Astrocyte of the spinal cord (primary cell): ENCODE results near the gene TMUB1.

ENCODE experiments used
- DNase-seq: peaks from one replicate; pipeline ENCODE4 v3.0.0; 2011; ENCODE audit warnings: low read depth, low spot score
- H3K4me3 ChIP-seq: 2 replicates; pipeline ENCODE4 v1.5.1; 2011; ENCODE audit warnings: low read depth, mild to moderate bottlenecking, low read length, moderate library complexity
- CTCF ChIP-seq: IDR thresholded peaks from 2 replicates; pipeline ENCODE4 v1.5.1; 2012; ENCODE audit warnings: low read depth, mild to moderate bottlenecking, low read length, inconsistent platforms
- in situ Hi-C: cut with HindIII; loops from 2 replicates; pipeline ENCODE4 v1.10.0; 2017; ENCODE audit warnings: low sequenced_read_pairs

TMUB1 gene, protein sequence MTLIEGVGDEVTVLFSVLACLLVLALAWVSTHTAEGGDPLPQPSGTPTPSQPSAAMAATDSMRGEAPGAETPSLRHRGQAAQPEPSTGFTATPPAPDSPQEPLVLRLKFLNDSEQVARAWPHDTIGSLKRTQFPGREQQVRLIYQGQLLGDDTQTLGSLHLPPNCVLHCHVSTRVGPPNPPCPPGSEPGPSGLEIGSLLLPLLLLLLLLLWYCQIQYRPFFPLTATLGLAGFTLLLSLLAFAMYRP

DNA sequence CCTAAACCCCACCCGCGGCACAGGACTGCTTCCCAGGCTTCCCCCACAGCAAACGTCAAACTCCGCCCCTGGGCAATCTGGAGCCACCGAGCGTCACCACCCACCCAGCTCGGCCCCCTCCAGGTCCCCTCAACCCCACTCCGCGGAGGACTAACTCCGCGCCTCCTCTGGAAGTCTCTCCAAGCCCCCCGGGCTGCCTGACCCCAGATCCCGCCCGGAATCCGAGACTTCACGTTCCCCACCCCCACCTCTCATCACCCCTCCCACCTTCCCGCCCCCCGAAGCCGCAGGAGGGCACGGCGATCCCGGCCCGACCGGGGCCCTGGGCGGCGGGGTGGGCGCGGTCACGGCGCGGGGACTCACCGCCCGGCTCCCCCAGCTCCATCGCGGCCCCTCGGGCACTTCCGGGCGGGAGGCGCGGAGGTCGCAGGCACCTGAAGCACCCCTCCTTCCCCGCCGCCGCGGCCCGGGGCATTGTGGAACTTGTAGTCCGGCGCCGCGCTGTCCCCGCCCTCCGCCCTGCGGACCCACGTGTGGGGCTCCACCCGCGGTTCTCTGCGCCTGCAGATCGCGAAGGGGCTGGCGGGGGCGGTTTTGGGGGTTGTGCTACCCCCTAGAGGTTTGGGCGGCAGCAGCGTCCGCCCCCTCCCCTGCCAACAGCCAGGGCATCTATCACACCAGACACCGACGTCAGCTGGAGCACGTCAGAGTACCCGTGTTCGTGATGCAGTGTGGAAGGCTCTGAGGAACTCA, at the start of gene TMUB1:
TSS of gene TMUB1 (minus strand) at position 423 of the 753 bp plus-strand sequence. CDS start 930 bp downstream, outside the sequence.
- peak; percentile 47 for DNase-seq
- H3K4me3 ChIP-seq = peak within 1 kb of the TSS; percentile 76
- in situ Hi-C loops = no loop called here
- no peak for TF ChIP-seq CTCF

- no peak overlapping the region for H3K4me3 ChIP-seq
- in situ Hi-C loops = no loop called here
- DNase-seq = no peak
- no peak for TF ChIP-seq CTCF
Observed at GRCh38 chr7:151132461-151133205, 49.3 kb upstream of the TMUB1 start.

- no peak for TF ChIP-seq CTCF
- no peak overlapping the region for H3K4me3 ChIP-seq
- DNase-seq = no peak
- in situ Hi-C loops = no loop called here
Observed at GRCh38 chr7:151131592-151132293, 48.5 kb upstream of the TMUB1 start.

DNA sequence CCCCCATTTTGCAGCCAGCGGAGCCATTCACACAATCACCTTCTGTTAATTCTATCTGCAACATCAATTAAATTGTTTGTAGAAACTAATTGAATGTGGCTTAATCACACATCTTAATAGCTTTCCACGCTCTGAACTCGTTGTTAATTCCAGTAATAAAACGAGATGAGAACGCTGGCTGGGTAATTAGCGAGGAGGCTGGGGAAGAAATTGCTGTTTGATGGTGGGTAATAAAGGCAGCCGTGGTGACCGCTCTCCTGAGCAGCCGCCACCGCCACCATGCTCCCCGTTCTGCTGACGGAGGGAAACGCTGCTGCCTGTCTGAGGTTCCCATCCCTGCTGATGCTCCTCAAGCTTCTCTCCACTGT, 47.9 kb upstream of the TMUB1 start:
- TF ChIP-seq CTCF = no peak
- H3K4me3 ChIP-seq = no peak overlapping the region
- in situ Hi-C loops = no loop called here
- no peak for DNase-seq

DNA sequence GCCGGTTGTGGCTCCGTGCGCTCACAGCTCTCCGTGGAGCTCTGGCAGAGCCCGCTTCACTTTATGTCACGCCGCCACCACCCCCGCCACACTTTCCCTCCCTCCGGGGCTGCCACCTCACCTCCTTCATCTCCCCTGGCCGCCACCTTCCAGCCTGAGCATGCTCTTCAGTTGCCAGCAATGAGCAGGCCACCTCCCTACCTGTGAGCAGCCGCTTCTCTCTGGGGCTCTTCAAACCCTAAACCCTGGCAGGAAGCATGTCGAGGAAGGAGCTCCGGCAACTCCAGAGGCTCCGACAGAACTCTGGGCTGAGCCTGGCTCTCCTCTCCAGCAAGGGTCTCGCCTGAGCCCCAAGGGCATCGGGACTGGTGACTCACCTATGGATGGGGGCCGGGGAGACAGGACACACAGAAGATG, 47.5 kb upstream of the TMUB1 start:
- H3K4me3 ChIP-seq = no peak overlapping the region
- in situ Hi-C loops = no loop called here
- no peak for TF ChIP-seq CTCF
- no peak for DNase-seq

- no peak for DNase-seq
- H3K4me3 ChIP-seq = no peak overlapping the region
- in situ Hi-C loops = no loop called here
- no peak for TF ChIP-seq CTCF
Observed at GRCh38 chr7:151129960-151130591, 46.8 kb upstream of the TMUB1 start.
